ENCODE measurements around the gene CTAGE1. TPM values are rescaled to one million over a fixed set of nuclear protein-coding genes. Genes with fewer than 3 reads are reported as not detected.

The CTAGE1 gene
- total and polyA plus RNA-seq, 2 donors from 2014 or later: not detected

Other genes starting within 250 kb of the CTAGE1 start
- gene GATA6, start 248.3 kb downstream of the CTAGE1 start, total RNA-seq: 10.9 TPM
- 1.7 TPM for gene GATA6, start 248.3 kb downstream of the CTAGE1 start, polyA plus RNA-seq (ENCODE audit: insufficient read depth, low read depth, low replicate concordance)

All from kidney (tissue), 2 donors.